HuH-7.5 (cell line): Measurements from ENCODE around the gene DAAM1.

Source experiments
- DNase-seq: peaks from one replicate; pipeline ENCODE4 v3.0.0; 2011; ENCODE audit warnings: low spot score

The DAAM1 gene

DNA sequence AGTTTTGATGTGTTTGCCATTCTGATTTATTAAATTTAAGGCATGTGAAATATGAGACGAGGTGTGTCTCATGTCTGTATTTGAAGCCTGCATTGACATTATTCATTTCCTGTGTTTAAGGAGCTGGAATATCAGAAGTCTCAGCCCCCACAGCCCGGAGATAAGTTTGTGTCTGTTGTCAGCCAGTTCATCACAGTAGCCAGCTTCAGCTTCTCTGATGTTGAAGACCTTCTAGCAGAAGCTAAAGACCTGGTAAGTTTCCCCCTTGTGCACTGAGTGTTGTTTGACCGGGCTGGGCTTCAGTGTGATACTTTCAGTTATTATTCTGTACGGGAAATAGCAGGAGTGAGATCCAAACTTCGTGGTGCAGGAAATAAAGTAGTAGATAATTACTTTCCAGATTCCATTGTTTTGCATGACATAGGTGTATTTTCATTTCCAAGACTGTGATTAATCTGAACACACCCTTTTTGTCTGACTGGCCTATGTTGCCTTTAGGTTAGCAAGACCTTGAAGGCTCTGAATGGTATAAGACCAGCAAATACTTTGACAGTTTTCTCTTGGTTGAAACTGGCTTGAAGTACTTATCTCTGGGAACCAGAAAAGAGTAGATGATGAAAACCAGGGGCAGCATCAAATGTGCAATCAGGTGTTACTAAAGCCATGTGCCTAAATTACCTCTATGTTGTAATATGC lies 175.2 kb downstream of the DAAM1 start:
- no peak for DNase-seq

DNA sequence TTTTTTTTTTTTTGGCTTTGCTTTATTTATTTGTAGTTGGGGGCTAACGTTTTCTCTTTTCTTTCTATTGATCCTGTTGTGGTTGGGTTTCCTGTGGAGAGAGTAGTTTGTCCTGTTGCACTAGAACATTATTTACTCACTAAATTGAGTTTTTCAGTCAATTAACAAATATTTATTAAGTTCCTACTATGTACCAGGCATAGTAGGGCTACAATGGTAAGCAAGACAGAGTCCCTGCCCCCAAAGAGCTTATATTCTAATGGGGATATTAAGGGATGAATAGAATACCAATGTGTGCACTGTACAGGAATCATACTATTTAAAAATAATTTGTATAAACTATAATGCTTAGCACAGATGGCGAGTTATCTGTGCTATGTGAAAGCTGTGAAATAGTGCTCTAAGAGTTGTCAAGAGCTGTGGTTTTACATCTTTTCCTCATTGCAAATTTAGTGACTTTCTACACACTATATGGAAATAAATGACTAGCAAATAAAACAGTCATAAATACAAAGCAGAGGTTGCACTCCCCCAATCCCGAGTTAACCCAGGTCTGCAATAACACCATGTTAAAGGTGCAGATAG lies 181.8 kb downstream of the DAAM1 start:
- no peak for DNase-seq

DNA sequence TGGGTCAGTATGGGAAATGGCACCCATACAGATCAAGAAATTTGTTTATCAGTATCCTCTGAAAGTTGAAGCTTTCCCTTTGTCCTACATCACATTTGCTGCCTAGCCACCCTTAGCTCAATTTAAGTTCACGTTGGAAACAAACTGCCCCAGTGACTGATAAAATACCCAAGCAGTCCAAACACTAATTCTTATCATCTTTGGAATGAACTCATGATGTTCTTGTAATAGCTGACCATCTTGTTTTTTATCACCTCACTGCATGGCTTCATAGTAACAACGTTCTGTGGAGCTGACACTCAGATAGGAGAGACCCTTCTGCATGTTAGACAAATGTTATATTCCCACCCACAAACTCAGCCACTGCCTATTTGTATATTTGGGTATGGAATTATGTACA lies 183.3 kb downstream of the DAAM1 start:
- DNase-seq: no peak

DNA sequence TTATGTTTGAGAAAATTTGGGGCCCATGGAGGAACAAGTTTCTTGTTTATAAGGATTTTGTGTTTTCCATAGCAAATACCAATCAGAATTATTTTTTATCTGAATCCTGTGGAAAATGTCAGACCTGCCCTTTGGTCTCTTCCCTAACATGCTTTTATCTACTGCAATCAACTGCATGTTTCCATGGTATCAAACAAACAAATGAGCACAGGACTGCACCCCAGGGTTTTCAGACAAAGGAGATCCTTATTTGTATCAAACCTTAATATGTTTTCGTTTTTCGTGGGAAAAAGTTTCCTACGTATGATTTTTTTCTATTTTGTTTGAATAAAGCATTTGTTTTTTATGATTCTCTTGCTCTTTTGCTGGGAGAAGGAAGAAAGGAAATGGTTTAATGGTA lies 185.6 kb downstream of the DAAM1 start:
- no peak for DNase-seq

DNA sequence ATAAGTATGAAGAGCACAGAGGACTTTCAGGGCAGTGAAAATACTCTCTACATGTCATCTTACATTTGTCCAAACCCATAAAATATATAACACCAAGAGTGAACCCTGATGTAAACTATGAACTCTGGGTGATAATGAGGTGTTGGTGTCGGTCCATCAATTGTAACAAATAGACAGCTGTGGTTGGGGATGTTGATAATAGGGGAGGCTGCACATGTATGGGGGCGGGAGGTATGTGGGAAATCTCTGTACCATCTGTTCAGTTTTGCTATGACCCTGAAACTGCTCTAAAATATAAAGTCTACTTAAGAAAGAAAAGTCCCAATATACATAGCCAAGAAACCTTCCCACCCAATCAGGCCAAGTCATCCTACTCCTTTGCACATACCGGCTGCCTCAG lies 188.2 kb downstream of the DAAM1 start:
- DNase-seq: no peak

DNA sequence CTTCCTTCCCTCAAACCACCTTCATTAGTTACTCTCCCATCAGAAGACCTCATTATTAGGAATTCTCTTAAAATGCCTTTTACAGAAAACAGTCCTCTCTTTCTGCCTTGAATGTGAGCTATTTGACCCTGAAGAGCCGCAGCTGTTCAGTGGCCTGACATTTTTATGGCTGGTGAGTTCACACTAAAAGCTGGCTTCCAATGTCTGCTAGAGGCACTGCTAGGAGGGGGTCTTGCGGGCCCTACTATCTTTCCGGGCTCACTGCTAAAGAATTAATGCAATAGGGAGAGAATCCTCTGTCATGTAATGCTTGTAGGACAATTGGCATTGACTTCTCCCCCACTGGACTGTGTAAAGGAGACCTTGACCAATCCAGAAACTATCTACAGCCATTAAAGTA lies 189.0 kb downstream of the DAAM1 start:
- DNase-seq: no peak

DNA sequence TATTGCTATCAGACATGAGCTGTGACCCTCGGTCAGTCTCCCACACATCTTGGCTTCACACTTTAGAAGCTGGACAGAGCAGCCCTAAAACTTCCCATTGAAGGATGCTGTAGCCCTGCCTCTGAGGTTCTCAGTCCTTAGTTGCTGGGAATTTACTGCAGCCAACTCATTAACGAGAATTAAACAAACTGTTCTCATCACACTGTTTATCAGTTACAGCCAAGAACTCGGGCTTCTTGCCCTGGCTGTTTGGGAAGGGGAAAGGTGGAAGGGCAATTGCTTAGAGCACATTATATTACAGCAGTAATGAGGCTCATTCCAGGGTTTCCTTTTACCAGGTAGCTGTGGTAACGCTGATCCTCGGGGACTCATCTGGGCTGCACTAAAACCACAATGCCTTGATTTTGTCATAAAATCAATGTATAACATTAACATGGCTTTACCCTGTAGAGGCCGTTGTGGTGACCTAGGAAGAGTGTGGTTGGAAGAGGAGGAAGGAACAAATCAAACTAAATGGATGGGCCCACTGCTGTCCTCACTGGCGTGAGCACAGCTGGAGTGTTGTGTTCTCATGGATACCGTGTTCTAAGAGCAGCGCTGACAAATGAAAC lies 189.6 kb downstream of the DAAM1 start:
- DNase-seq: no peak

DNA sequence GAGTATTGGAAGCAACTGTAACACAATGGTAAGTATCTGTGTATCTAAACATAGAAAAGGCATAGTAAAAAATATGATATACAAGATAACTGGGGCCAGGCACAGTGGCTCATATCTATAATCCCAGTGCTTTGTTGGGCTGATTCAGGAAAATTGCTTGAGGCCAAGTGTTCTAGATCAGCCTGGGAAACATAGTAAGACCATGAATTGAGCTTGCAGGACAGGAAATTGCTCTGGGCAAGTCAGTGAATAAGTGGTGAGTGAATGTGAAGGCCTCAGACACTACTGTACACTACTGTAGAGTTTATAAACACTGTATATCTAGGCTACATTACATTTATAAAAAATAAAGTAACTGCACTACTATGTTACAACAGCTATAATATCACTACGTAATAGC lies 201.5 kb downstream of the DAAM1 start:
- DNase-seq: no peak

DNA sequence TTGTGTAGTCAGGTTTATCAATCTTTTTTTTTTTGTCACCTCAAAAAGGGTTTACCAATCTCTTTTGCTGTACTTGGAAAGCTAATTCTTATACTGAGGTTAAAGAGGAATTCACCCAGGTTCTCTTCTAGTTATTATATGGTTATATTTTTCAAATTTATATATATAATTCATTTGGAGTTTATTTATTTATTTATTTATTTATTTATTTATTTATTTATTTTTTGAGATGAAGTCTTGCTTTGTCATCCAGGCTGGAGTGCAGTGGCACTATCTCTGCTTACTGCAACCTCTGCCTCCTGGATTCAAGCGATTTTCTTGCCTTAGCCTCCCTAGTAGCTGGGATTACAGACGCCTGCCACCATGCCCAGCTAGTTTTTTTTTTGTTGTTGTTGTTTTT lies 202.9 kb downstream of the DAAM1 start:
- DNase-seq: no peak

DNA sequence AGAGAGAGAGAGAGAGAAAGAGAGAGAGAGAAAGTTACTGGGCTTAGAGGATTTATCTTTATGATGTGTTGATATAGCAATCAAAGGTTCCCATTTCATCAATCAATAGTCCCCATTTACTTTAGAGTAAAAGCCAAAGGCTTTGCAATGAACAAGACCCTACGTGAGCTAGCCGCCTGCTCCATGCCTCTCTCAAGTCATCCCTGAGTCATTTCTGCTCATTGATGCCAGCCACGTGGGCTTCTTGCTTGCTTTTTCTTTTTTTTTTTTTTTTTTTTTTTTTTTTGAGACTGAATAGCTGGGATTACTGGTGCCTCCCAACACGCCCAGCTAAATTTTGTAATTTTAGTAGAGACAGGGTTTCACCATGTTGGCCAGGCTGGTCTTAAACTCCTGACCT lies 205.8 kb downstream of the DAAM1 start:
- DNase-seq: no peak

DNA sequence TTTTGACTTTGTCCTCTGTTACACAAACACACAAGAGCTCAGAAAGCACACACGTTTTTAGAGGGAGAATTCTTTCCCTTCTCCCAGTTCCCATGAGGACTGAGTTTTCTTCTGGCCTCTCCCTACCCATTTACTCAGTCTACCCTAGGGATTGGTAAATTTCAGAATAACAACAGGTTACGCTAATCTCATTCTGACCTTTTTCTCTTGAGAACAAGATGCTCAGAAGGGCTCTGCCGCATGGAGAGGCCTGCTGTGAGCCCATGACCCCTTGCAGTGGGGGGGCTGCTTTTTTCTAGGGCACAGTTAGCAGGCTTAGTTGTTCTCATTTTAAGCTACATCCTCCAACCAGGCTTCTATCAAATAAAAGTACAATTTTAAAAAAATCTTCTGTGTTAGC lies 207.2 kb downstream of the DAAM1 start:
- no peak for DNase-seq

DNA sequence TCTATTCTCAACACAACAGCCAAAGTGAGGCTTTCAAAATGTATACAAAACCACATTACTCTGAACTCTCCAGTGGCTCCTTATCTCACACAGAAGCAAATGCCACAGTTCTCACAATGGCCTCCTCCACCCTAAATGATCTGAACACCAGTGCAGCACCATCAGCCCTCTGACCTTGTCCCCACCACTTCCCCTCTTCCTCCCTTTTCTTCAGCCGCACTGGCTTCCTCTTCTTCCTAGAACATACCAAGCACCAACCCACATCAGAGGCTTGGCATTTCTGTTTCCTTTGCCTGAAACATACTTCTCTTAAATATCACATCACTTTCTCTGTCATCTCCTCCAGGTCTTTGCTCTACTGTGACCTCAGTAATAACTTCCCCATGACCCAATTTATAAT lies 210.4 kb downstream of the DAAM1 start:
- DNase-seq: no peak

DNA sequence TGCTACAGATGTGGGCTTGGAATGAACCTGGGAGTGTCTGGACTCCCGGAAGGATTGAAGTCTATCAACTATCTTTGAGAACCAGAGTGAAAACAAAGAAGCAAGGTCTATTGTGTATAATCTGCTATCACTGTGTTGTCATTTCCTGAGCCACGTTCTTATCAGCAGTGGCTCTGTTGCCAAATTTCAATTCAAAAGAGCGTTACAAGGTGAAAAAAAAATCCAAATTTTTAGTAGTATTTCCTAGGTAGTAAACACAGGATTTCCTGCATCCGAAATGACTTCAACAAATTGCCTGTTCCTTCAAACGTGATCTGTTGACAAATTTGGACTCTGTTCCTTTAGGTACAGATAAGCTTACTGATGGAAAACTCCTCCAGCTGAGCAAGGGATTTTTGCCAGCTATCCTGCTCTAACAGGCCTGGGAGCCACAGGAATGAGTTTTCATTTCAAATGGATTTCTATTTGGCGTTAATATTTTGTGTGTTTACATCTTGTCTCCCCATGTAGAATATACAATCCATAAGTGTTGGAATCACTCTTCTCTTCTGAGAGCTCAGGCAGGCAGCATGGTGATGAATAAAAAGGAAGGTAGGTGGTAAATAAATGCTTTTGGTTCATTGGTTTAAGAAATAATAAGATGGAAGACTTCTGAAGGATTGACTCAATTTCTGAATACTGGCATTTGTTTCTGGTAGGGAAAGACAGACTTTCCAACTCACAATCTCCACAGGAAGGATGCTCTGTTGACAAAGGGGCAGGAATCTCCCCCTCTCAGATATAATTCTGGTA lies 218.2 kb downstream of the DAAM1 start:
- no peak for DNase-seq

DNA sequence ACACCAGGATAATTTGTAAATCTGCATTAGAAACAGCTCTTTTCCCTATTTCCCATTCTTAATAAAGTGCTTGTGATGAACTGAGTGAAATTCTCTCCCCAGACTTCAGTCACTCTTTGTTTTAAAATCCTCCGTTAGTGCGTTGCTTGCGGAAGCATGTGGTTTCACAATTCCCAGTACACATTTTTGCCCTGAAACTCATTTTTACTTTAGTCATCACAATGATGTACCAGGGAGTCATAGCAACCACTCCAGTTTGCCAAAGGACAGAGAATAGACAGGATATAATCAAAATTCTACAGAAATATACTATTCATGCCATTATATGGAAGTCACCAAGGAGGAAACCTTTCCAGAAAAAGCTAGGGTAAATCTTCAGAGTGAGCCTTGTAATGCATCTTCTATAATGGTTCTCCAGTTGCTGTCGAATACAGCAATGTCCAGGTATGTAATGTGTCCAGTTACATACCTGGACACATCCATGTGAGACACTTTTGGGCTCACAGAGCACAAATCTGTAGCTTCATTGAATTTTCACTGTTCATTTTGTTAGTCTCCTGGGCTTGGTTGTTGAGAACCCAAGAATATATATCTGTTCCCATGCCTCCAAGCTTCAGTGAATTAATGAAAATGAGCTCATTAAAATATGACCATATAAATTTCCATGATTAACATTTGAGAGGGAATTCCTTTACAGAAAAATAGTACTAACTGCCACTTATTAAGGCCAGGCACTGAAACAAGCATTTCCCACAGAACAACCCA lies 219.0 kb downstream of the DAAM1 start:
- DNase-seq: no peak

DNA sequence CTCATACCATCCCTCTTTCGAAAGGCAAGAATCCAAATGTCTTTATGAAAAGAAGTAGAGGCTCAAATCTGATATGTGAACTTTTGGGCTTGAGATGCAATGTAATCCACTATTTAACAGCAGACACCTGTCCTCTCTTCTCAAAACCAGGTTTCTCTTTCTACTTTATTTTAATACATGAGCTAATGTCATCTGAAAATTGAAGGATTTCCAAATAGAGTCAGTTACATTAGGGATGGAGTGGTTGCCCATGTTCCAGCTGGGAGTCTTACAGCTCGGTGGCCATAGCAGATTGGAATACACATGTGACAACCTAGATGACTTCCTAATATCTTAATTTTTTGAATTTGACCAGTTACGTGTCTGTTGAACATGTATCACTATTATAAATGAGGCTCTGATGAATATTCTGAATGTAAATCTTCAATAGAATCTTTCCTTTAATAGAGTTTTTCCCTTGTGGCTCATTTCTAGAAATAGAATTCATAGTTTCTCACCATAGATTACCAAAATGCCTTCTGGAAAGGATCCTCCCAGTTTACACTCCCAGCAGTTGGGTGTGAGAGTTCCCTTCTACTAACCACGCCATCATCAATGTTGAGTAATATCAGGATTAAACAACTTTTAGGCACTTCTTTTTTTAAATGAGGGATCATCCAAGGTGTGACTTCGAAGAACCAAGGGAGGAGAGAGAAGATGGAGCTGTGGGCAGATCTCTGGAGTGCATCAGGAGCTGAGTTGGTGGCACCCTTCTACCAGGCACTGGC lies 227.6 kb downstream of the DAAM1 start:
- DNase-seq: no peak

DNA sequence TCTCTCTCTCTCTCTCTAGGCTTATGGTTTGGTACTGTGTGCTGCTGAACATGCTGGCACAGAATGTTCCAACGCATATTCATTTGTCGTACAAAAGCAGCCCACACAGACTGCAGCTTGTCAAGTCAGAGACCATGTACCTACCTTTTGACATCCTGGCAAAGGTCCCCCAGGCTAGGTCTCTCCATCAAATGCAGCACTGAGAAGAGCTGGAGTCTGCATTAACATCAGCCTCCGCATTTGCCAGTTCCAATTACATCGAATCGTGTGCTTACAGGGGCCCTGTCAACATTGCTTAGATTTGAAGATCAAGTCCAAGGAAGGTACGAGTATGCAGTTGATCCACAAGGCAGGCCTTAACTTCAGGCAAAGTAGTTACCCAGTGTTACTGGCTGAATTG lies 228.8 kb downstream of the DAAM1 start:
- no peak for DNase-seq

DNA sequence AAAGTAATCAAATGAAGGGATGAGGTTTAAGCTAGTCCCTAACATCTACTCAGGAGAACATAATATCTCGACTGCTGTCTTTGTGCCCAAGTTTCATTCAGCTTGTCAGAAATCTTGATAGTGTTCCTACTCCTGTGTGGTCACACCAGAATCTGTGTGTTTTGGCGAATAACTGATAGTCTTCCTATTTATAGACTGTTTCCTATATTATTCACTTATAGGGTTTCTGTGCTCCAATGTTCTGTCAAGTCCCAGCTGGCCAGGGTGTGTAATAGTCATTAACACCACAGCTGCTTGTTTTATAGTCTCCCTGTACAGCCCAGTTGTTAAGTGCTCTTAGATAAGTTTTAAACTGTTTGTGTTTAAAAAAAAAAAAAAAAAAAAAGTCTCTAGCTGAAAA lies 230.8 kb downstream of the DAAM1 start:
- no peak for DNase-seq
